ENCODE results near the gene NUCKS1. TPM values are rescaled to one million over a fixed set of nuclear protein-coding genes. Genes with fewer than 3 reads are reported as not detected.

NUCKS1 gene
- total RNA-seq, 1 donor from 2014 or later = 700 TPM

GRCh38 chr1:205754857-205755256, 4.9 kb upstream of the NUCKS1 start:
- Histone ChIP-seq H3K4me2 (no peak overlapping the region), H3F3A (ENCODE audit: low read depth) (peaks cover 15% of the 10 kb centered on the region), H3K27me3 (no peaks in the 10 kb centered on the region), H4K20me1 (ENCODE audit: low read depth) (no peaks in the 10 kb centered on the region), H3K9me3 (ENCODE audit: low read depth) (no peaks in the 10 kb centered on the region), H3K4me1 (no peaks in the 10 kb centered on the region), H3K4me3 (no peak overlapping the region), H3K79me2 (ENCODE audit: low read depth) (no peaks in the 10 kb centered on the region), H3K27ac (no peak overlapping the region), H3K9ac (no peak overlapping the region), H2AFZ (replicated peaks) (no peak overlapping the region), H3K36me3 (no peaks in the 10 kb centered on the region)
- Mint-ChIP-seq H3K27me3 (ENCODE audit: insufficient read depth, low read depth) (peaks cover 4% of the 10 kb centered on the region), H3K4me1 (peaks cover 11% of the 10 kb centered on the region), H3K27ac (no peak overlapping the region), H3K9me3 (no peaks in the 10 kb centered on the region), H3K4me3 (no peak overlapping the region), H3K36me3 (peaks cover 3% of the 10 kb centered on the region)
- TF ChIP-seq EZH2phosphoT487 (IDR thresholded peaks at IDR 0.05) (no peak), CTCF (IDR thresholded peaks at IDR 0.05) (no peak), EZH2 (IDR thresholded peaks at IDR 0.05) (no peak)
- no peak for DNase-seq (ENCODE audit: low spot score)

- Histone ChIP-seq H4K20me1 (ENCODE audit: low read depth) (peaks cover 30% of the 10 kb centered on the region), H3K4me2 (no peak overlapping the region)
- no peak for TF ChIP-seq EZH2phosphoT487 (IDR thresholded peaks at IDR 0.05)
- no peak for TF ChIP-seq EZH2 (IDR thresholded peaks at IDR 0.05)
- no peak for TF ChIP-seq CTCF (IDR thresholded peaks at IDR 0.05)
These were observed 1.2 kb upstream of the NUCKS1 start for GRCh38 chr1:205751036-205751651.

GRCh38 chr1:205749234-205750137, 496 bp downstream of the NUCKS1 start:
- Histone ChIP-seq H3K27ac (peak overlapping the region; percentile 97), H3F3A (ENCODE audit: low read depth) (peaks cover 53% of the 10 kb centered on the region), H3K9me3 (ENCODE audit: low read depth) (no peaks in the 10 kb centered on the region), H3K9ac (peak overlapping the region; percentile 95), H3K4me2 (peak overlapping the region; percentile 96), H3K4me1 (peaks cover 32% of the 10 kb centered on the region), H4K20me1 (ENCODE audit: low read depth) (peaks cover 46% of the 10 kb centered on the region), H3K36me3 (peaks cover 5% of the 10 kb centered on the region), H2AFZ (replicated peaks) (no peak overlapping the region), H3K4me3 (peak overlapping the region; percentile 86), H3K27me3 (no peaks in the 10 kb centered on the region), H3K79me2 (ENCODE audit: low read depth) (peaks cover 53% of the 10 kb centered on the region)
- Mint-ChIP-seq H3K9me3 (no peaks in the 10 kb centered on the region), H3K4me1 (peaks cover 36% of the 10 kb centered on the region), H3K27me3 (ENCODE audit: insufficient read depth, low read depth) (peaks cover 8% of the 10 kb centered on the region), H3K27ac (peak overlapping the region; percentile 99), H3K36me3 (peaks cover 20% of the 10 kb centered on the region), H3K4me3 (peak overlapping the region; percentile 95)
- peak; percentile 98 for DNase-seq (ENCODE audit: low spot score)
- TF ChIP-seq EZH2 (IDR thresholded peaks at IDR 0.05) = no peak
- no peak for TF ChIP-seq EZH2phosphoT487 (IDR thresholded peaks at IDR 0.05)
- TF ChIP-seq CTCF (IDR thresholded peaks at IDR 0.05) = no peak

More at GRCh38 chr1:205751036-205751651, 1.2 kb upstream of the NUCKS1 start:
- Mint-ChIP-seq H3K9me3 (no peaks in the 10 kb centered on the region), H3K4me3 (peak overlapping the region; percentile 95), H3K36me3 (peaks cover 15% of the 10 kb centered on the region), H3K27ac (peak overlapping the region; percentile 99), H3K4me1 (peaks cover 32% of the 10 kb centered on the region), H3K27me3 (ENCODE audit: insufficient read depth, low read depth) (peaks cover 8% of the 10 kb centered on the region)
- no peak overlapping the region for H3K27ac ChIP-seq
- H3K27me3 ChIP-seq = no peaks in the 10 kb centered on the region
- peak overlapping the region; percentile 86 for H3K4me3 ChIP-seq
- H3F3A ChIP-seq (ENCODE audit: low read depth) = peaks cover 42% of the 10 kb centered on the region
- H3K79me2 ChIP-seq (ENCODE audit: low read depth) = peaks cover 37% of the 10 kb centered on the region
- H3K36me3 ChIP-seq = peaks cover 5% of the 10 kb centered on the region
- peak overlapping the region; percentile 22 for H2AFZ ChIP-seq (replicated peaks)
- DNase-seq (ENCODE audit: low spot score) = peak; percentile 10
- no peaks in the 10 kb centered on the region for H3K9me3 ChIP-seq (ENCODE audit: low read depth)
- peaks cover 18% of the 10 kb centered on the region for H3K4me1 ChIP-seq
- H3K9ac ChIP-seq = no peak overlapping the region
